Retinal pigment epithelial cell (primary cell): ENCODE results near the gene TMEM179B.
"Not testable (repeated sequence)": the region's sequence is repeated elsewhere in the genome, so short reads cannot be mapped to it uniquely, and the experiment has no call there.

Source experiments
- DNase-seq: peaks from one replicate; pipeline ENCODE4 v3.0.0-alpha.2; 2010; ENCODE audit warnings: low read depth
- H3K4me3 ChIP-seq: 2 replicates; pipeline ENCODE4 v1.5.1; 2011; ENCODE audit warnings: mild to moderate bottlenecking, low read length, control low read depth, moderate library complexity
- TF ChIP-seq, protein P1 (sequence below): conservative IDR thresholded peaks from 2 replicates; pipeline ENCODE4 v1.5.1; 2011; ENCODE audit warnings: low read depth, low read length, control low read depth, inconsistent platforms

The TMEM179B gene, protein sequence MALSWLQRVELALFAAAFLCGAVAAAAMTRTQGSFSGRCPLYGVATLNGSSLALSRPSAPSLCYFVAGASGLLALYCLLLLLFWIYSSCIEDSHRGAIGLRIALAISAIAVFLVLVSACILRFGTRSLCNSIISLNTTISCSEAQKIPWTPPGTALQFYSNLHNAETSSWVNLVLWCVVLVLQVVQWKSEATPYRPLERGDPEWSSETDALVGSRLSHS

DNA sequence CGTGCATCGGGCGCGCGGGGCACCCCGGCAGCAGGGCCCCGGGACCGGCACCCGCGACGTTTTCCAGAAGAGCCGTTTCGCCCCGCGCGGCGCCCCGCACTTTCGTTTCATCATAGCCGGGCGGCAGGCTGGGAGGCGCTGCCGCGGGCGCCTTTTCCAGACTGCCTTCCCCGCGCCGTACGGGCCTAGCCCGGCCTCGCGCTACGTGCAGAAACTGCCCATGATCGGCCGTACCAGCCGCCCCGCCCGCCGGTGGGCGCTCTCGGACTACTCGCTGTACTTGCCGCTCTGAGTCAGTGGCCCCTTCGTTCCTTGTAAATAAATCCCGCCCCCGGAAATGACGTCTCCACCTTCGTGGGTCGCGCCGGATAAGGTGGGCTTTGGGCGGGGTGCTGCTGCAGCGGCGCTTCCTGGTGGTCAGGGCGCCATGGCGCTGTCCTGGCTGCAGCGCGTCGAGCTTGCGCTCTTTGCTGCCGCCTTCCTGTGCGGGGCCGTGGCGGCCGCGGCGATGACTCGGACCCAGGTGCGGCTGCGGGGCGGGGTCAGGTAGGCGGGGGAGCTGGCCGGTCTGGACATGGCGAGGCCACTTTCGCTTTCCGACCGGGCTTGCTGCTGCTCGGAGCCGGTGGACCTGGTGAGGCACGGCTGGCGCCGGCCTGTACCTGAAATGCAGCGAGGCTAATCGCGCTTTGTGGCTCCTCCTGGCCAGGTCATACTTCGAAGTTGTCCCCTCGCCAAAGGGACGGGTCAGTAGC lies at the start of gene TMEM179B:
TSS of gene TMEM179B (plus strand) at position 398 of the 755 bp plus-strand sequence. CDS start at position 428, 30 bp downstream.
- TF ChIP-seq, protein P1, sequence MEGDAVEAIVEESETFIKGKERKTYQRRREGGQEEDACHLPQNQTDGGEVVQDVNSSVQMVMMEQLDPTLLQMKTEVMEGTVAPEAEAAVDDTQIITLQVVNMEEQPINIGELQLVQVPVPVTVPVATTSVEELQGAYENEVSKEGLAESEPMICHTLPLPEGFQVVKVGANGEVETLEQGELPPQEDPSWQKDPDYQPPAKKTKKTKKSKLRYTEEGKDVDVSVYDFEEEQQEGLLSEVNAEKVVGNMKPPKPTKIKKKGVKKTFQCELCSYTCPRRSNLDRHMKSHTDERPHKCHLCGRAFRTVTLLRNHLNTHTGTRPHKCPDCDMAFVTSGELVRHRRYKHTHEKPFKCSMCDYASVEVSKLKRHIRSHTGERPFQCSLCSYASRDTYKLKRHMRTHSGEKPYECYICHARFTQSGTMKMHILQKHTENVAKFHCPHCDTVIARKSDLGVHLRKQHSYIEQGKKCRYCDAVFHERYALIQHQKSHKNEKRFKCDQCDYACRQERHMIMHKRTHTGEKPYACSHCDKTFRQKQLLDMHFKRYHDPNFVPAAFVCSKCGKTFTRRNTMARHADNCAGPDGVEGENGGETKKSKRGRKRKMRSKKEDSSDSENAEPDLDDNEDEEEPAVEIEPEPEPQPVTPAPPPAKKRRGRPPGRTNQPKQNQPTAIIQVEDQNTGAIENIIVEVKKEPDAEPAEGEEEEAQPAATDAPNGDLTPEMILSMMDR, result peak; percentile 67
- DNase-seq, result peak; percentile 93
- peak within 1 kb of the TSS; percentile 92 for H3K4me3 ChIP-seq

DNA sequence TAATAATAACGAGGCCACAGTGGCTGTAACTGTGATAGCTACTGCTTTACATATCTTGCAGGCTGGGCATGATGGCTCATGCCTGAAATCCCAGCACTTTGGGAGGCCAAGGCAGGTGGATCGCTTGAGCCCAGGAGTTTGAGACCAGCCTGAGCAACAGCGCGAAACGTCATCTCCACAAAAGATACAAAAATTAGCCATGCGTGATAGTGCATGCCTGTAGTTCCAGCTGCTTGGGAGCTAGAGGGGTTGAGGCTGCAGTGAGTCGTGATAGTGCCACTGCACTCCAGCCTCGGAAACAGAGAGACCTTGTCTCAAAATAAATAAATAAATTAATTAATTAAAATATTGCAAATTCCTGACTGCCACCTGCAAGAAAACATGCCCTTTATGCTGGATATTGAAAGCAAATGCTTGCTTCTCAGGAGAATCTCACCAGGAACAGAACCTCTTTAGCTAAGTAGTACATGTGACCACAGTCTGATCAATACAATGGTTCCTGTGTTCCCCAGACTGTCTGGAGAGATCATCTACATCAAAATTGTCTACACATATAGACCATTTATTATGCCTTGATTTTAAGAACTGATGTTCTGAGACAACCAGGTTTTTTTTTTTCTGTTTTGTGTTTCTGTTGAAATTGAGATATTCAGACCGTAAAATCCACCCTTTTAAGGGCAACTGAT lies 39.6 kb upstream of the TMEM179B start:
- DNase-seq, result no peak
- TF ChIP-seq, protein P1, result no peak
- no peak overlapping the region for H3K4me3 ChIP-seq

DNA sequence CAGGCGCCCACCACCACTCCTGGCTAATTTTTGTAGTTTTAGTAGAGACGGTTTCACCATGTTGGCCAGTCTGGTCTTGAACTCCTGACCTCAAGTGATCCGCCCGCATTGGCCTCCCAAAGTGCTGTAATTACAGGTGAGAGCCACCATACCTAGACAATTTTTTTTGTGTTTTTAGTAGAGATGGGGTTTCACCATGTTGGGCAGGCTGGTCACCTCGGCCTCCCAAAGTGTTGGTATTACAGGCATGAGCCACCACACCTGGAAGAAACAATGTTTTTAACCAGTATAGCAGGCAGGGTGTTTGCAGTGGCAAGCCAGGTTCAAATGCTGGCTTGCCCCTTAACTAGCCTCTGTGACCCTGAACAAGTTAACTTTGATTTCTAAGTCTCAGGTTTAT lies 37.3 kb upstream of the TMEM179B start:
- not testable (repeated sequence) for DNase-seq, H3K4me3 ChIP-seq

DNA sequence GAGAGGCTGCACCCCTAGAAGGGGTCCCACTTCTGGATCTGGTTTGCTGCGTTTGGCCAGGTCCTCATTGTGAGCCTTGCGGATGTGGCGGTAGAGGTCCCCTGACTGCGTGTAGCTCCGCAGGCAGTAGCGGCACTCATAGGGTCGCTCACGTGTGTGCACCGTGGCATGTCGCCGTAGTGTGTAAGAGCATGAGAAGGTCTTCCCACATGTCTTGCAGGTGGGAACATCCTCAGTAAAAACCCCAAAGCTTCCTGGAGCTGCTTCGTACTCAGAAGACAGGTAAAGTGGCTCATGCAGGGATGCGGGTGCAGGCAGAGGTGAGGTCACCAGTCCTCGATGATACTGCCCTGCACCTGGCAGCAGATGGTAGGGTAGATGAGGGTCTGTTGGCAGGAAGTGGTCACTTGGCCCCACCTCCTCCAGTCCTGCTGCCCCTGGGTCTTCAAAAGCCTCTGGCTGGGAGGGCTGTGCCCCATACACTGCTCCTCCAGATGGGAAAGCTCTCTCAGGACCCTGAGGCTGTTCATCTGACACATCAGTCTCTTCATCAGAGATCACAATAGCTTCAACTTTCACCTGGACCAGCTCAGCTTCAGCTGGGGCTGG lies 34.9 kb upstream of the TMEM179B start:
- no peak overlapping the region for H3K4me3 ChIP-seq
- DNase-seq, result no peak
- TF ChIP-seq, protein P1, result no peak

DNA sequence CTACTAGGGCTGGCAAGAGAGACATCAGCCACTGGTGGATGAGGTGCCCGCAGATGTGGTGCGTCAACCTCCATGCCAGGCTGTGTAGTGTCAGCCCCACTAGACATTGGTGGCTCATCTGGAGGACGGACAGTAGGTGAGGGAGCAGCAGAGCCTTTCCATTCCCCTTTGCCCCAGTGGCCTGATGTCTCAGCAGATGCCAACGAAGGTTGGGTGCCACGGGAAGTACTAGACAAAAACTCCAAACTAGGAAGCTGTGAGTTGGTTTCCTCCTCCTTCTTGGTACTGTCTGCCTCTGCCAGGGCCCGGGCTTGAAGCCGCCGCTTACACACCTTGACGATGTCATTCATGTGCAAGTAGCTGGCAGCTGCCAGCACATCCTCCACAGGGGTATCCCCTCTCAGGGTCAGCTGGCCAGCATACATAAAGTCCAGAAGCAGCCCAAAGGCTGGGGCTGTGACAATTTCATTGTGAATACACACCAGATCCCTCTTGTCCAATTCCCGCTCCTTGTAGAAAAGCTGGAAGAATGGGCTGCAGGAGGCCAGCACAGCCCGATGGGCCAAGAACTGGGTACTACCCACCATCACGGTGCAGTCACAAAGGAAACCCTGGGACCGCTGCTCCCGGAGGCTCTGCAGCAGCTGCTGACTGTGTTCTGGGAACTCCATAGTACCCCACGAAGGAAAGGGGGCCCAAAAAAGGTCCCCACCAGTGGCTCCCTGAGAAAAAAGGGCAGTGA lies 34.0 kb upstream of the TMEM179B start:
- DNase-seq, result no peak
- TF ChIP-seq, protein P1, result no peak
- peak overlapping the region; percentile 97 for H3K4me3 ChIP-seq

DNA sequence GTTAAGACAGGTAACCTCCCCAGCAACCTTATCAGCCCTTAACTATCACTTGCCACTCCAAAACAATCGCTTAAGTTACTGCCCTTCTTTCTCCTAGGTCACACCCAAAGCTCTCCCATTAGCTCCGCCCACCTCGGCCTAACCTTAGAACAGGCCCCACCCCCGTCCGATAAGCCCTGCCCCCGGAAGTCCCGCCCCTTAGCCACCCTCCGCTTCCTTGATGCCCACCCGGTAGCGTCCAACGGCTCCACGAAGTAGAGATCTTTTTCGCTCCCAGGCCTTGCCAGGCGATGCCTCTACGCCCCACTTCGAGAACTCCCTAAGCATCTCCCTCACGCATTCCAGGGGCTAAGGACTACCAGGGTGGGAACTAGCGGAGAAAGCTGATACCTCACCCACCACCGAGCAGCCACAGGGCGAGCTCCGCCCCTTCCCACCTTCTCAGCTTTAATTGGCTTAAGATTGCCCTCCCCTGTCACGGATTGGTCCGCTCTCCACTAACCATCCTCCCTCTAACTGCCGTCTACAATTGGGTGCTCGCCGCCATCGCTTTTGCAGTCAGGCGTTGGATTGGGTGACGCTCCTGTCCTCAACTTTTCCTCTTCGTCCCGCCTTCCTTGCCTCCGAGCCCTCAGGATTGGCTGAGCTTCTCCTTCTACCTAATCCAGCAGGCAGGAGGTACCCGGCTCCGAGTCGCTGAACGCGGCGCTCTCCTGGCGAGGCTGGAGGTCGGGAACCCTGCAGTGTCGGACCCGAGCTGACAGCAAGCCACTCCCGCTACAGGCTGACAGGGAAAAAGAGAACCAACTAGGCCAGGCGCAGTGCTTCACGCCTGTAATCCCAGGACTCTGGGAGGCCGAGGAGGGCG lies 33.2 kb upstream of the TMEM179B start, which contains the start of gene ZBTB3:
TSS of gene ZBTB3 (minus strand) at position 425 of the 868 bp plus-strand sequence. CDS start 496 bp downstream, outside the sequence.
- TF ChIP-seq, protein P1, result no peak
- peak; percentile 99 for DNase-seq
- peak within 1 kb of the TSS; percentile 97 for H3K4me3 ChIP-seq
